Kidney (tissue), 14 donors: ENCODE results near the gene RCAN2. TPM values are rescaled to one million over a fixed set of nuclear protein-coding genes. Genes with fewer than 3 reads are reported as not detected.

ENCODE experiments used
- DNase-seq, 5 donors: peaks; one replicate each; pipeline ENCODE4 v3.0.0-alpha.2; 2013 to 2020
- FAIRE-seq: peaks from 2 replicates; lab custom pipeline; 2012; peaks lifted over from hg19 to GRCh38; lab: Jason Lieb, UNC
- H3K27ac ChIP-seq, 2 donors: one replicate each; pipeline ENCODE4 v1.7.0; 2013; ENCODE audit warnings: low read depth in 2 of 2, low read length in 2 of 2, inconsistent platforms in 1 of 2
- H3K27me3 ChIP-seq: one replicate; pipeline ENCODE4 v1.7.1; 2013; ENCODE audit warnings: low read length, inconsistent platforms; ENCODE audit not compliant: control insufficient read depth, insufficient read depth
- H3K36me3 ChIP-seq, 3 donors: one replicate each; pipeline versions ENCODE4 v1.7.0 to v1.7.1; 2013; ENCODE audit warnings: low read length in 3 of 3, control low read depth in 1 of 3, inconsistent platforms in 1 of 3; ENCODE audit not compliant: insufficient read depth in 3 of 3, control insufficient read depth in 2 of 3
- H3K4me1 ChIP-seq, 3 donors: one replicate each; pipeline versions ENCODE4 v1.7.0 to v1.7.1; 2013; ENCODE audit warnings: low read length in 3 of 3, inconsistent platforms in 1 of 3, low read depth in 1 of 3; ENCODE audit not compliant: control insufficient read depth in 2 of 3, insufficient read depth in 2 of 3
- H3K4me3 ChIP-seq, 3 donors: one replicate each; pipeline versions ENCODE4 v1.7.0 to v1.8.1; 2013; ENCODE audit warnings: low read length in 3 of 3, control low read depth in 1 of 3, inconsistent platforms in 1 of 3
- H3K9ac ChIP-seq, 3 donors: one replicate each; pipeline versions ENCODE4 v1.7.0 to v1.7.1; 2013; ENCODE audit warnings: low read length in 3 of 3, control low read depth in 1 of 3, inconsistent platforms in 1 of 3
- H3K9me3 ChIP-seq, 3 donors: one replicate each; pipeline versions ENCODE4 v1.7.0 to v1.7.1; 2013; ENCODE audit warnings: low read length in 3 of 3, control low read depth in 1 of 3, inconsistent platforms in 1 of 3; ENCODE audit not compliant: control insufficient read depth in 2 of 3, insufficient read depth in 1 of 3
- intact Hi-C: fragments of 100-400 bp; cut with DNase I; formaldehyde crosslinking; loops from one replicate; pipeline ENCODE4 v1.11.1; 2022
- polyA plus RNA-seq: library from polyadenylated mRNA; stranded (reverse); fragments of 350-450 nt; fragmentation: Illumina TruSeq; extraction: RNeasy Lipid Tissue Mini Kit (QIAGEN cat#74804); gene quantifications from one replicate; pipeline ENCODE4 v1.2.3, GENCODE V29; 2014; ENCODE audit warnings: low read depth, low replicate concordance; ENCODE audit not compliant: insufficient read depth
- total RNA-seq: library from RNA; stranded (reverse); fragmentation: NEBNext Ultra II Directional; extraction: Animal tissue kit (Norgen Biotek cat#: 25700); gene quantifications from one replicate; pipeline ENCODE4 v1.2.1, GENCODE V29; 2021
- TF ChIP-seq, protein P1 (sequence below): IDR thresholded peaks from 3 replicates; pipeline ENCODE4 v1.5.1; 2012; ENCODE audit warnings: mild to moderate bottlenecking, moderate library complexity, borderline replicate concordance; ENCODE audit not compliant: insufficient read depth; ENCODE audit errors: extremely low read depth
- donor health status: control.
- donor health status: control.
- donor health status: control.
- donor health status: control.
- donor health status: control.
- donor health status: DM: yes; HTN: yes; CAD: no.
- donor health status: Normal renal cell carcinoma (clear cell type).

RCAN2 gene
- total and polyA plus RNA-seq, 2 donors from 2014 or later = 25.7 to 37.4 TPM

GRCh38 chr6:46329568-46329967 lies 161.7 kb downstream of the RCAN2 start:
- TF ChIP-seq, protein P1, sequence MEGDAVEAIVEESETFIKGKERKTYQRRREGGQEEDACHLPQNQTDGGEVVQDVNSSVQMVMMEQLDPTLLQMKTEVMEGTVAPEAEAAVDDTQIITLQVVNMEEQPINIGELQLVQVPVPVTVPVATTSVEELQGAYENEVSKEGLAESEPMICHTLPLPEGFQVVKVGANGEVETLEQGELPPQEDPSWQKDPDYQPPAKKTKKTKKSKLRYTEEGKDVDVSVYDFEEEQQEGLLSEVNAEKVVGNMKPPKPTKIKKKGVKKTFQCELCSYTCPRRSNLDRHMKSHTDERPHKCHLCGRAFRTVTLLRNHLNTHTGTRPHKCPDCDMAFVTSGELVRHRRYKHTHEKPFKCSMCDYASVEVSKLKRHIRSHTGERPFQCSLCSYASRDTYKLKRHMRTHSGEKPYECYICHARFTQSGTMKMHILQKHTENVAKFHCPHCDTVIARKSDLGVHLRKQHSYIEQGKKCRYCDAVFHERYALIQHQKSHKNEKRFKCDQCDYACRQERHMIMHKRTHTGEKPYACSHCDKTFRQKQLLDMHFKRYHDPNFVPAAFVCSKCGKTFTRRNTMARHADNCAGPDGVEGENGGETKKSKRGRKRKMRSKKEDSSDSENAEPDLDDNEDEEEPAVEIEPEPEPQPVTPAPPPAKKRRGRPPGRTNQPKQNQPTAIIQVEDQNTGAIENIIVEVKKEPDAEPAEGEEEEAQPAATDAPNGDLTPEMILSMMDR = no peak
- Histone ChIP-seq H3K4me3 (no peak overlapping the region), H3K27ac (no peak overlapping the region), H3K4me1 (no peaks in the 10 kb centered on the region), H3K27me3 (no peaks in the 10 kb centered on the region), H3K36me3 (no peaks in the 10 kb centered on the region), H3K9ac (no peak overlapping the region), H3K9me3 (no peaks in the 10 kb centered on the region)
- intact Hi-C loops = no loop called here
- no peak for FAIRE-seq
- DNase-seq = no peak

- H3K9me3 ChIP-seq = no peaks in the 10 kb centered on the region
- H3K36me3 ChIP-seq = no peaks in the 10 kb centered on the region
- intact Hi-C loops = no loop called here
- DNase-seq = no peak
- H3K4me1 ChIP-seq = no peaks in the 10 kb centered on the region
- no peak overlapping the region for H3K4me3 ChIP-seq
- no peaks in the 10 kb centered on the region for H3K27me3 ChIP-seq
- FAIRE-seq = no peak
- H3K27ac ChIP-seq = no peak overlapping the region
- TF ChIP-seq, protein P1 = no peak
- no peak overlapping the region for H3K9ac ChIP-seq
Observed at GRCh38 chr6:46327779-46328178, 163.5 kb downstream of the RCAN2 start.

DNA sequence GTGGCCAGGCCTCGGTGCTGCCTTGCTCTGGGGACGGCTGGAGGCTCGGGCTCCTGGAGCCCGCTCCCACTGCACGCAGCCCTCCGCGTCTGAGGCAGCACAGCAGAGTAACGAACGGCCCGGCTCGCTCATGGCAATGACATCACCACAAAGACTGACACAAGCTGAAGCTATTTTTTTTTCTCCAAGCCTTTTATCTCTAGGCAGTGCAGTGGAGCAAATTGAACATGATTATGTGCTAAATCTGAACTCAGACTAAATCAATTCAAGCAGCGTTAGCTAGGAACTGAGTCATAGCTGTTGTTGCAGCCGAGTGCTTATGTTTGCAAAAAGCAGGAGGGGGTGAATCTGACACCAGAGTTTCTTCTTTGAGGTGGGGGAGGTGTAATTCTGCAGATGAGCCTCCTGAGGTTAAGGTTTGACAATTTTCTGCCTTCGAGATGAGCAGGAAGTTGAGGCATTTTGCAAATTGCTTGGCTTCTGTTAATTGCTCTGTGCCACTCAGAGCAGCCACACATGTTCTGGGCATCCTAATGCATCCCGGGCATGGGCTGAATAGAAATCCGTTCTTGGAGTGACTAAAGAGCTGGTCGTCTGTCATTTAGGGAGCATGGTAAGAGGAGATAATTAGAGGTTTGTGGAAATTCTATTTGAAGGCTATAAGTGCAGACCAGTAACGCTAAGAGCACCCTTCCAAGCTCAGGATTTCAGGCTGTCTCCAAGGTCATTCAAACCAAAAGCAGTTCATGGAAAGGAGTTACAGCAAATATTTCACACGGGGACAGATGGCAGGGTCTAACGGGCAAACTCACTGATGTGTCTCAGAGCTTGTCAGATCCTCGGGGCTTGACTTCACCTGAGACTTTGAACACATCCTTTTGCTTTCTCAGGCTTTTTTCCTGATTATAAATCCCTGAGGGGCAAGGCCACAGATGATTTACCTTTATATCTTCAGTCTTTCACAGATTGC lies 165.4 kb downstream of the RCAN2 start:
- Histone ChIP-seq H3K9ac (no peak overlapping the region), H3K27me3 (no peaks in the 10 kb centered on the region), H3K9me3 (no peaks in the 10 kb centered on the region), H3K36me3 (no peaks in the 10 kb centered on the region), H3K27ac (no peak overlapping the region), H3K4me1 (no peaks in the 10 kb centered on the region), H3K4me3 (no peak overlapping the region)
- intact Hi-C loops = no loop called here
- no peak for FAIRE-seq
- TF ChIP-seq, protein P1 = no peak
- DNase-seq = peak; percentile 17 to 55 (median 50)
